ENCODE data around the gene LYPD3. TPM values are rescaled to one million over a fixed set of nuclear protein-coding genes. Genes with fewer than 3 reads are reported as not detected.

The LYPD3 gene
- total RNA-seq, 4 donors from 2014 or later: not detected

DNA sequence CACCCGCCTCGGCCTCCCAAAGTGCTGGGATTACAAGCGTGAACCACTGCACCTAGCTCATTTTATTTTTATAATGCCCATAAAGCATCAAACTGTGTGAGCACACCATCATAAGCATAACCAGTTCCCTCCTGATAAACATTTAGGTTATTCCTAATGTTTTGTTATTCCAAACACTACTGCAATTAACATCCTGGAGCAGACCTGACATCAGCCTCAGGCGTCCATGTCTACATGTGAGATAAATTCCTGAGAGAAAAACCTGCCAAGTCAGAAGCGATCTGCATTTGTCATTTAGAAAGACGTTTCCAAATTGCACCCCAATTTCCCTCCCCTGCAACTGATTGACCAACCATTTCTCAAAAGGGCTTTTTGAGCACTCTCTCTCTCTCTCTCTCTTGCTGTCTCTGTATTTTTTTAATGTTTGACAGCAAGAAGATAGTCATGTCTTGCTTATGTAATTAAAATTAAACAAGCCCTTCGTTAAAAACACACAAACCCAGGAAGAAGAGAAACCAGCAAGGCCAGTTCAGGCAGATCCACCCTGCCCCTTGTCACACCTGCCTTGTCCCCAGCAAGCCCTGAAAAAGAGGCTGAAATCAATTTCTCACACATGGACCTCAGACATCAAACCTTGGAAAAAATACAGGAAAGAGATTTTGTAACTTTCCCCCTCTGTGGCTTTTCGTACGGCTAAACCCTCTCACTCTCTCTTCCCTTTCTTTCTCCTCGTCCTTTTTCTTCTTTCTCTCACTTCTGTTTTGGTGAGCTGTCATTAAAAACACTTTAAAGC is 9.9 kb downstream of the LYPD3 start:
- H3K36me3 ChIP-seq: no peaks in the 10 kb centered on the region
- intact Hi-C loops (cut with DNase I; ENCODE audit: low total_unique reads) (no loop called here), in situ Hi-C loops (cut with MboI; ENCODE audit: low sequenced_read_pairs in 4 of 4) (no loop called here)
- TF ChIP-seq, protein P1, sequence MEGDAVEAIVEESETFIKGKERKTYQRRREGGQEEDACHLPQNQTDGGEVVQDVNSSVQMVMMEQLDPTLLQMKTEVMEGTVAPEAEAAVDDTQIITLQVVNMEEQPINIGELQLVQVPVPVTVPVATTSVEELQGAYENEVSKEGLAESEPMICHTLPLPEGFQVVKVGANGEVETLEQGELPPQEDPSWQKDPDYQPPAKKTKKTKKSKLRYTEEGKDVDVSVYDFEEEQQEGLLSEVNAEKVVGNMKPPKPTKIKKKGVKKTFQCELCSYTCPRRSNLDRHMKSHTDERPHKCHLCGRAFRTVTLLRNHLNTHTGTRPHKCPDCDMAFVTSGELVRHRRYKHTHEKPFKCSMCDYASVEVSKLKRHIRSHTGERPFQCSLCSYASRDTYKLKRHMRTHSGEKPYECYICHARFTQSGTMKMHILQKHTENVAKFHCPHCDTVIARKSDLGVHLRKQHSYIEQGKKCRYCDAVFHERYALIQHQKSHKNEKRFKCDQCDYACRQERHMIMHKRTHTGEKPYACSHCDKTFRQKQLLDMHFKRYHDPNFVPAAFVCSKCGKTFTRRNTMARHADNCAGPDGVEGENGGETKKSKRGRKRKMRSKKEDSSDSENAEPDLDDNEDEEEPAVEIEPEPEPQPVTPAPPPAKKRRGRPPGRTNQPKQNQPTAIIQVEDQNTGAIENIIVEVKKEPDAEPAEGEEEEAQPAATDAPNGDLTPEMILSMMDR (IDR thresholded peaks at IDR 0.05 in 4 of 5, conservative IDR thresholded peaks at IDR 0.05 in 1 of 5): no peak
- TF ChIP-seq POLR2A (IDR thresholded peaks at IDR 0.05): no peak
- no peak overlapping the region for H3K4me3 ChIP-seq
- H3K9me3 ChIP-seq: no peaks in the 10 kb centered on the region
- H3K4me1 ChIP-seq: no peaks in the 10 kb centered on the region
- H3K27me3 ChIP-seq: no peaks in the 10 kb centered on the region
- no peak overlapping the region for H3K27ac ChIP-seq
- ATAC-seq: no peak
- DNase-seq: no peak

- H3K27me3 ChIP-seq: no peaks in the 10 kb centered on the region
- intact Hi-C loops (cut with DNase I; ENCODE audit: low total_unique reads): no loop called here
- H3K36me3 ChIP-seq: no peaks in the 10 kb centered on the region
- ATAC-seq (no peak), DNase-seq (no peak)
- TF ChIP-seq POLR2A (IDR thresholded peaks at IDR 0.05): no peak
- TF ChIP-seq, protein P1 (IDR thresholded peaks at IDR 0.05 in 4 of 5, conservative IDR thresholded peaks at IDR 0.05 in 1 of 5): no peak
- no peaks in the 10 kb centered on the region for H3K9me3 ChIP-seq
- no peak overlapping the region for H3K4me3 ChIP-seq
- H3K4me1 ChIP-seq: no peaks in the 10 kb centered on the region
- no peak overlapping the region for H3K27ac ChIP-seq
- in situ Hi-C loops (cut with MboI; ENCODE audit: low sequenced_read_pairs in 4 of 4): no loop called here
Observed at GRCh38 chr19:43454031-43454430, 11.4 kb downstream of the LYPD3 start.

- no peak for TF ChIP-seq POLR2A (IDR thresholded peaks at IDR 0.05)
- TF ChIP-seq, protein P1 (IDR thresholded peaks at IDR 0.05 in 4 of 5, conservative IDR thresholded peaks at IDR 0.05 in 1 of 5): no peak
- in situ Hi-C loops (cut with MboI; ENCODE audit: low sequenced_read_pairs in 4 of 4): no loop called here
- no peaks in the 10 kb centered on the region for H3K4me1 ChIP-seq
- no peaks in the 10 kb centered on the region for H3K36me3 ChIP-seq
- ATAC-seq (no peak), DNase-seq (no peak)
- no peaks in the 10 kb centered on the region for H3K9me3 ChIP-seq
- no peaks in the 10 kb centered on the region for H3K27me3 ChIP-seq
- H3K27ac ChIP-seq: no peak overlapping the region
- no peak overlapping the region for H3K4me3 ChIP-seq
- intact Hi-C loops (cut with DNase I; ENCODE audit: low total_unique reads): no loop called here
Observed at GRCh38 chr19:43452582-43452981, 12.8 kb downstream of the LYPD3 start.

DNA sequence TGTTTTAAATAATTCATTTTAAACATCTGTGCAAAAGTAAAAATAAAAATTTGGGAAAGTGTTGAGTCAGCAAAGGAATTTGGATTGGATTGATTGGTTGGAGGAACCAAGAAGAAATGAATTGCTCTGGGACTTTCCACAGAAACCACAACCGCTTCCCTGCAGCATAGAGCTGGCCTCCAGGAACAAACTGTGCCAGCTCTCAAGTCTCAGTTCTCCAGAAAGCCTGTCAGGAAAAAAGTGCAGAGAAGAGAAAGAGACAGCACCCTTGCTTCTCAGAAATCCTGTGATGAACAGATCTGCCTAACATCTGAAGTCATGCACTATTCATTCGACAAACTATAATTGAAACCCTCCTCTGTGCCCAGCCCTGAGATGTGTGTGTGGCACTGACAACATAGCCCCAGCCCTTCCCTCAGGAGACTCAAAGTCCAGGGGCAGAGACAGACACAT is 14.8 kb downstream of the LYPD3 start:
- Histone ChIP-seq H3K27me3 (no peaks in the 10 kb centered on the region), H3K36me3 (no peaks in the 10 kb centered on the region), H3K4me3 (no peak overlapping the region), H3K9me3 (no peaks in the 10 kb centered on the region), H3K4me1 (no peaks in the 10 kb centered on the region), H3K27ac (no peak overlapping the region)
- intact Hi-C loops (cut with DNase I; ENCODE audit: low total_unique reads) (no loop called here), in situ Hi-C loops (cut with MboI; ENCODE audit: low sequenced_read_pairs in 4 of 4) (no loop called here)
- TF ChIP-seq, protein P1 (IDR thresholded peaks at IDR 0.05 in 4 of 5, conservative IDR thresholded peaks at IDR 0.05 in 1 of 5): no peak
- TF ChIP-seq POLR2A (IDR thresholded peaks at IDR 0.05): no peak
- ATAC-seq (no peak), DNase-seq (no peak)
